WTC11 (cell line): ENCODE data around the gene CCDC6. TPM values are rescaled to one million over a fixed set of nuclear protein-coding genes. Genes with fewer than 3 reads are reported as not detected.

ENCODE experiments used
- ATAC-seq: fragments of 200-7000 bp; cut with Tn5 transposase; 2 replicates; pipeline ENCODE4 v1.10.0; 2021; ENCODE audit warnings: mild to moderate bottlenecking, moderate library complexity
- CTCF ChIA-PET: fragments of 300-600 bp; sonication (Branson Sonifier 250); formaldehyde crosslinking; loops from one replicate; lab custom pipeline; 2021; ENCODE audit warnings: antibody characterized with exemption; lab: Charles Lee
- POLR2A ChIA-PET: fragments of 350-600 bp; sonication (Branson Sonifier 250); formaldehyde crosslinking; loops from one replicate; lab custom pipeline; 2021; ENCODE audit warnings: antibody characterized with exemption; lab: Charles Lee
- DNase-seq: peaks from one replicate; pipeline ENCODE4 v3.0.0; 2021; ENCODE audit warnings: low spot score
- H3K27ac Mint-ChIP-seq: 2 replicates; pipeline ENCODE4 v1.8.0; 2021; ENCODE audit warnings: mixed read lengths
- H3K27me3 Mint-ChIP-seq: 2 replicates; pipeline ENCODE4 v1.8.0; 2021; ENCODE audit warnings: low read depth, mild to moderate bottlenecking, moderate library complexity, mixed read lengths
- H3K36me3 Mint-ChIP-seq: 2 replicates; pipeline ENCODE4 v1.8.0; 2021; ENCODE audit warnings: mixed read lengths
- H3K4me1 Mint-ChIP-seq: 2 replicates; pipeline ENCODE4 v1.8.0; 2022; ENCODE audit warnings: mixed read lengths
- H3K4me3 Mint-ChIP-seq: 2 replicates; pipeline ENCODE4 v1.8.0; 2021; ENCODE audit warnings: mild to moderate bottlenecking, moderate library complexity, mixed read lengths
- H3K9me3 Mint-ChIP-seq: 2 replicates; pipeline ENCODE4 v1.8.0; 2021; ENCODE audit warnings: mixed read lengths
- ATF1 ChIP-seq: sonication (generic); formaldehyde crosslinking; IDR thresholded peaks from 2 replicates; pipeline ENCODE4 v1.8.1; 2023; ENCODE audit warnings: mild to moderate bottlenecking, moderate library complexity, missing genetic modification reagents
- CREM ChIP-seq: sonication (generic); formaldehyde crosslinking; IDR thresholded peaks from 2 replicates; pipeline ENCODE4 v1.8.1; 2022; ENCODE audit warnings: mild to moderate bottlenecking, missing genetic modification reagents, moderate library complexity
- ETV6 ChIP-seq: sonication (generic); formaldehyde crosslinking; IDR thresholded peaks from 2 replicates; pipeline ENCODE4 v1.8.1; 2022; ENCODE audit warnings: mild to moderate bottlenecking, missing genetic modification reagents
- FOXJ3 ChIP-seq: sonication (generic); formaldehyde crosslinking; IDR thresholded peaks from 2 replicates; pipeline ENCODE4 v1.9.0; 2021; ENCODE audit warnings: missing genetic modification reagents, mild to moderate bottlenecking, borderline replicate concordance
- GTF2I ChIP-seq: fragments of 250-450 bp; sonication (Bioruptor Pico); conservative IDR thresholded peaks from 2 replicates; pipeline ENCODE4 v1.4.0; 2021; ENCODE audit warnings: mild to moderate bottlenecking
- NFYB ChIP-seq: sonication (generic); formaldehyde crosslinking; conservative IDR thresholded peaks from 2 replicates; pipeline ENCODE4 v1.8.0; 2022; ENCODE audit warnings: low read depth, missing genetic modification reagents
- NR2C2 ChIP-seq: sonication (generic); formaldehyde crosslinking; IDR thresholded peaks from 2 replicates; pipeline ENCODE4 v1.8.0; 2022; ENCODE audit warnings: mild to moderate bottlenecking, missing genetic modification reagents
- RORB ChIP-seq: fragments of 250-450 bp; sonication (Bioruptor Pico); IDR thresholded peaks from 2 replicates; pipeline ENCODE4 v1.9.0; 2021; ENCODE audit warnings: mild to moderate bottlenecking
- TEAD1 ChIP-seq: sonication (generic); formaldehyde crosslinking; IDR thresholded peaks from 2 replicates; pipeline ENCODE4 v1.8.0; 2022; ENCODE audit warnings: mild to moderate bottlenecking, missing genetic modification reagents
- ZBTB21 ChIP-seq: sonication (generic); formaldehyde crosslinking; IDR thresholded peaks from 2 replicates; pipeline ENCODE4 v1.8.1; 2023; ENCODE audit warnings: mild to moderate bottlenecking, missing genetic modification reagents, borderline replicate concordance
- ZNF121 ChIP-seq: sonication (generic); formaldehyde crosslinking; IDR thresholded peaks from 2 replicates; pipeline ENCODE4 v1.8.0; 2023; ENCODE audit warnings: missing genetic modification reagents
- ZNF317 ChIP-seq: sonication (generic); formaldehyde crosslinking; IDR thresholded peaks from 2 replicates; pipeline ENCODE4 v1.8.1; 2023; ENCODE audit warnings: low read depth, mild to moderate bottlenecking, moderate library complexity, missing genetic modification reagents, borderline replicate concordance
- ZNF396 ChIP-seq: fragments of 250-450 bp; sonication (Bioruptor Pico); IDR thresholded peaks from 2 replicates; pipeline ENCODE4 v1.8.0; 2021; ENCODE audit warnings: mild to moderate bottlenecking, moderate library complexity, borderline replicate concordance
- ZNF416 ChIP-seq: fragments of 250-450 bp; sonication (Bioruptor Pico); IDR thresholded peaks from 2 replicates; pipeline ENCODE4 v1.9.0; 2021; ENCODE audit warnings: mild to moderate bottlenecking, inconsistent platforms
- ZNF423 ChIP-seq: fragments of 250-450 bp; sonication (Bioruptor Pico); IDR thresholded peaks from 2 replicates; pipeline ENCODE4 v2.1.2; 2022; ENCODE audit warnings: mild to moderate bottlenecking, moderate library complexity
- ZNF671 ChIP-seq: fragments of 250-450 bp; sonication (Bioruptor Pico); IDR thresholded peaks from 2 replicates; pipeline ENCODE4 v1.8.0; 2021; ENCODE audit warnings: mild to moderate bottlenecking
- total RNA-seq: library from RNA; stranded (reverse); gene quantifications from 3 replicates; pipeline ENCODE4 v1.2.3, GENCODE V29; 2021
- TF ChIP-seq, protein P1 (sequence below): sonication (generic); formaldehyde crosslinking; IDR thresholded peaks from 2 replicates; pipeline ENCODE4 v1.8.0; 2022; ENCODE audit warnings: mild to moderate bottlenecking, missing genetic modification reagents
- TF ChIP-seq, protein P2 (sequence below): fragments of 250-450 bp; sonication (Bioruptor Pico); IDR thresholded peaks from 2 replicates; pipeline ENCODE4 v1.9.0; 2021; ENCODE audit warnings: mild to moderate bottlenecking
- TF ChIP-seq, protein P3 (sequence below): sonication (generic); formaldehyde crosslinking; IDR thresholded peaks from 2 replicates; pipeline ENCODE4 v1.8.1; 2022; ENCODE audit warnings: low read depth, mild to moderate bottlenecking, moderate library complexity, missing genetic modification reagents, borderline replicate concordance
- TF ChIP-seq, protein P4 (sequence below): sonication (generic); formaldehyde crosslinking; IDR thresholded peaks from 2 replicates; pipeline ENCODE4 v1.8.0; 2022; ENCODE audit warnings: mild to moderate bottlenecking, missing genetic modification reagents
- TF ChIP-seq, protein P5 (sequence below): sonication (generic); formaldehyde crosslinking; conservative IDR thresholded peaks from 2 replicates; pipeline ENCODE4 v1.8.1; 2022; ENCODE audit warnings: mild to moderate bottlenecking, missing genetic modification reagents
- TF ChIP-seq, protein P6 (sequence below): sonication (generic); formaldehyde crosslinking; IDR thresholded peaks from 2 replicates; pipeline ENCODE4 v1.8.0; 2022; ENCODE audit warnings: mild to moderate bottlenecking, missing genetic modification reagents

The CCDC6 gene
- total RNA-seq, 1 experiment from 2014 or later: 55.2 TPM

DNA sequence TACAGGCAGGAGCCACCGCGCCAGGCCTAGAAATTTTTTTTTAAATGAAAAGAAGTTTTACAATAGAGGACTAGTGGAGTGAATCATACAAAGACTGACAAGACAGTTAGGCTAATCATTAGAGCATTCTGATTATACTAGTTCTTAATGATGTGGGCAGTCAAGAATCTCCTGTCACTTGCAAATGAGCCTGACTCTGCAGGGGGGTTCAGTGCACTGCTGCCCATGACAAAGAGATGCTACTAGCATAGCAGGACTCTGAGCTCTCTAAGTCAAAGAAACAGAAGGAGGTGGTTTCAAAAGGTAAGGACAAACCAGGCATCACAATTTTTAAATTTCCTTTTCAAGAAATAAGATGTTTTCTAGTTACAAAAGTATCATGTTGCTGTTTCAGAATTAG is 59.0 kb downstream of the CCDC6 start:
- DNase-seq (peak; percentile 73), ATAC-seq (peak; percentile 95)
- Mint-ChIP-seq H3K27me3 (peaks cover 4% of the 10 kb centered on the region; the same call in 1 of the 2 replicates), H3K27ac (peak overlapping the region; percentile 85), H3K4me1 (peaks cover 56% of the 10 kb centered on the region), H3K36me3 (peaks cover 25% of the 10 kb centered on the region)
- ChIA-PET POLR2A (interaction anchor here (1.0 to 1.2 kb wide), 2 partner anchors 59 to 61 kb away, joined by 3 to 4 read pairs; partner anchors contain the start of gene CCDC6), CTCF (interaction anchor here (0.6 to 5.7 kb wide), 6 partner anchors 10 to 225 kb away, joined by 3 to 64 read pairs (median 6); partner anchors contain the start of gene CCDC6)
- TF ChIP-seq TEAD1: peak; percentile 68; the same call in 1 of the 2 replicates
- TF ChIP-seq ZNF317 (CRISPR knock-in tag): no peak
- TF ChIP-seq, protein P1, sequence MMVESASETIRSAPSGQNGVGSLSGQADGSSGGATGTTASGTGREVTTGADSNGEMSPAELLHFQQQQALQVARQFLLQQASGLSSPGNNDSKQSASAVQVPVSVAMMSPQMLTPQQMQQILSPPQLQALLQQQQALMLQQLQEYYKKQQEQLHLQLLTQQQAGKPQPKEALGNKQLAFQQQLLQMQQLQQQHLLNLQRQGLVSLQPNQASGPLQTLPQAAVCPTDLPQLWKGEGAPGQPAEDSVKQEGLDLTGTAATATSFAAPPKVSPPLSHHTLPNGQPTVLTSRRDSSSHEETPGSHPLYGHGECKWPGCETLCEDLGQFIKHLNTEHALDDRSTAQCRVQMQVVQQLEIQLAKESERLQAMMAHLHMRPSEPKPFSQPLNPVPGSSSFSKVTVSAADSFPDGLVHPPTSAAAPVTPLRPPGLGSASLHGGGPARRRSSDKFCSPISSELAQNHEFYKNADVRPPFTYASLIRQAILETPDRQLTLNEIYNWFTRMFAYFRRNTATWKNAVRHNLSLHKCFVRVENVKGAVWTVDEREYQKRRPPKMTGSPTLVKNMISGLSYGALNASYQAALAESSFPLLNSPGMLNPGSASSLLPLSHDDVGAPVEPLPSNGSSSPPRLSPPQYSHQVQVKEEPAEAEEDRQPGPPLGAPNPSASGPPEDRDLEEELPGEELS (CRISPR knock-in tag): peak; percentile 33; the same call in 1 of the 2 replicates
- TF ChIP-seq, protein P2, sequence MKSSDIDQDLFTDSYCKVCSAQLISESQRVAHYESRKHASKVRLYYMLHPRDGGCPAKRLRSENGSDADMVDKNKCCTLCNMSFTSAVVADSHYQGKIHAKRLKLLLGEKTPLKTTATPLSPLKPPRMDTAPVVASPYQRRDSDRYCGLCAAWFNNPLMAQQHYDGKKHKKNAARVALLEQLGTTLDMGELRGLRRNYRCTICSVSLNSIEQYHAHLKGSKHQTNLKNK: 0 out of 2 replicates have a peak, but pooled peaks have one; percentile 27
- 0 out of 2 replicates have a peak, but pooled peaks have one; percentile 15 for TF ChIP-seq ETV6 (CRISPR knock-in tag)
- no peak for TF ChIP-seq FOXJ3
- TF ChIP-seq, all 79 proteins: peak for 4
- H3K4me3 Mint-ChIP-seq: peak overlapping the region; percentile 45
- no peaks in the 10 kb centered on the region for H3K9me3 Mint-ChIP-seq

DNA sequence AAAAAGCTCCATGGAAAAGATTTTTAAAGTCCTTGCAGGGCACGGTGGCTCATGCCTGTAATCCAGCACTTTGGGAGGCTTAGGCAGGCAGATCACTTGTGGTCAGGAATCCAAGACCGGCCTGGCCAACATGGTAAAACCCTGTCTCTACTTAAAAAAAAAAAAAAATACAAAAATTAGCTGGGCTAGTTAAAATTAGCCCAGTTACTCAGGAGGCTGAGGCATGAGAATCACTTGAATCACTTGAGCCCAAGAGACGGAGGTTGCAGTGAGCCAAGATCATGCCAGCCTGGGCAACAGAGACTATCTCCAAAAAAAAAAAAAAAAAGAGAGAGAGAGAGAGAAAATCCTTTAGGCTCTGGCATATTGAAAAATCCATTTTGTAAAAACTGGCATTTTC is 61.9 kb downstream of the CCDC6 start:
- TF ChIP-seq ZNF423 (CRISPR knock-in tag) (no peak), ZNF396 (CRISPR knock-in tag) (no peak), RORB (CRISPR knock-in tag) (no peak), ZNF416 (no peak), ZBTB21 (CRISPR knock-in tag) (no peak), ZNF671 (CRISPR knock-in tag) (no peak)
- TF ChIP-seq, protein P2: no peak
- Mint-ChIP-seq H3K9me3 (no peaks in the 10 kb centered on the region), H3K27me3 (peaks cover 4% of the 10 kb centered on the region; the same call in 1 of the 2 replicates), H3K27ac (no peak overlapping the region), H3K4me1 (peaks cover 54% of the 10 kb centered on the region), H3K4me3 (no peak overlapping the region), H3K36me3 (peaks cover 33% of the 10 kb centered on the region)
- ATAC-seq (no peak), DNase-seq (no peak)
- ChIA-PET CTCF (interaction anchor here (0.7 to 5.7 kb wide), 6 partner anchors 13 to 533 kb away, joined by 3 to 64 read pairs (median 5); no protein-coding TSS in a partner anchor), POLR2A (interaction anchor here (0.6 to 1.1 kb wide), 4 partner anchors 57 to 806 kb away, joined by 4 to 10 read pairs (median 6); partner anchors contain the start of gene CCDC6)

DNA sequence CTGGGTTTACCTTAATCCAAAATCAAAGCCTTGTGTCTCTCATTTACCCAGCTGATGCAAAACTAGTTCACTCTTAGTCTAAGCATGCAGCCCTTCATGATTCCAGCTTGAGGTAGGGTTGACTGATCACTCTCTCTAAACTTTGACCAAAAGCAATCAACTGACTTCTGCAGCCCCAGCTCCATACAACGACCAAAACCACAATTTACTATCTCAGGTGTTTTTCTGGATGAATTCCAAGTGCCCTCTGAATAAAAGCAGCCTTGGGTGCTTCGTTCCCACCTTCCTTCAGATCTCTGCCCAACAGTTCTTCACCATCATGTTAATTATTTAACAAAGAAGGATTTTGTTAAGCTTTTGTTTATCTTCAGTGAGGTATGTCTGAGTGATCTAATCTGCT is 62.6 kb downstream of the CCDC6 start:
- POLR2A ChIA-PET: interaction anchor here (1.1 kb wide), 1 partner anchor 62 kb away, joined by 4 read pairs; the partner anchor contains the start of gene CCDC6
- ATAC-seq (no peak), DNase-seq (no peak)
- no peaks in the 10 kb centered on the region for H3K9me3 Mint-ChIP-seq
- no peak overlapping the region for H3K4me3 Mint-ChIP-seq
- H3K27ac Mint-ChIP-seq: 0 out of 2 replicates have a peak overlapping the region, but pooled peaks have one; percentile 1
- peaks cover 4% of the 10 kb centered on the region; the same call in 1 of the 2 replicates for H3K27me3 Mint-ChIP-seq
- peaks cover 27% of the 10 kb centered on the region for H3K36me3 Mint-ChIP-seq
- H3K4me1 Mint-ChIP-seq: peaks cover 54% of the 10 kb centered on the region
- CTCF ChIA-PET: interaction anchor here (0.6 to 5.7 kb wide), 5 partner anchors 12 to 128 kb away, joined by 3 to 64 read pairs (median 3); no protein-coding TSS in a partner anchor
- no peak for TF ChIP-seq NFYB (CRISPR knock-in tag)
- no peak for TF ChIP-seq ZNF416
- TF ChIP-seq GTF2I (CRISPR knock-in tag): no peak
- TF ChIP-seq ATF1: no peak
- TF ChIP-seq, protein P3, sequence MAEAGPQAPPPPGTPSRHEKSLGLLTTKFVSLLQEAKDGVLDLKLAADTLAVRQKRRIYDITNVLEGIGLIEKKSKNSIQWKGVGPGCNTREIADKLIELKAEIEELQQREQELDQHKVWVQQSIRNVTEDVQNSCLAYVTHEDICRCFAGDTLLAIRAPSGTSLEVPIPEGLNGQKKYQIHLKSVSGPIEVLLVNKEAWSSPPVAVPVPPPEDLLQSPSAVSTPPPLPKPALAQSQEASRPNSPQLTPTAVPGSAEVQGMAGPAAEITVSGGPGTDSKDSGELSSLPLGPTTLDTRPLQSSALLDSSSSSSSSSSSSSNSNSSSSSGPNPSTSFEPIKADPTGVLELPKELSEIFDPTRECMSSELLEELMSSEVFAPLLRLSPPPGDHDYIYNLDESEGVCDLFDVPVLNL: no peak
- no peak for TF ChIP-seq ZNF317 (CRISPR knock-in tag)
- TF ChIP-seq ZNF121 (CRISPR knock-in tag): no peak
- TF ChIP-seq, protein P4, sequence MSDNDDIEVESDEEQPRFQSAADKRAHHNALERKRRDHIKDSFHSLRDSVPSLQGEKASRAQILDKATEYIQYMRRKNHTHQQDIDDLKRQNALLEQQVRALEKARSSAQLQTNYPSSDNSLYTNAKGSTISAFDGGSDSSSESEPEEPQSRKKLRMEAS: no peak
- TF ChIP-seq, protein P5, sequence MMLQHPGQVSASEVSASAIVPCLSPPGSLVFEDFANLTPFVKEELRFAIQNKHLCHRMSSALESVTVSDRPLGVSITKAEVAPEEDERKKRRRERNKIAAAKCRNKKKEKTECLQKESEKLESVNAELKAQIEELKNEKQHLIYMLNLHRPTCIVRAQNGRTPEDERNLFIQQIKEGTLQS (CRISPR knock-in tag): no peak
- no peak for TF ChIP-seq NR2C2
- no peak for TF ChIP-seq CREM (CRISPR knock-in tag)
- TF ChIP-seq, protein P6, sequence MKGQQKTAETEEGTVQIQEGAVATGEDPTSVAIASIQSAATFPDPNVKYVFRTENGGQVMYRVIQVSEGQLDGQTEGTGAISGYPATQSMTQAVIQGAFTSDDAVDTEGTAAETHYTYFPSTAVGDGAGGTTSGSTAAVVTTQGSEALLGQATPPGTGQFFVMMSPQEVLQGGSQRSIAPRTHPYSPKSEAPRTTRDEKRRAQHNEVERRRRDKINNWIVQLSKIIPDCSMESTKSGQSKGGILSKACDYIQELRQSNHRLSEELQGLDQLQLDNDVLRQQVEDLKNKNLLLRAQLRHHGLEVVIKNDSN: no peak
